HEK293 (cell line): ENCODE results near the gene GRAPL.
"Not testable (repeated sequence)": the region's sequence is repeated elsewhere in the genome, so short reads cannot be mapped to it uniquely, and the experiment has no call there.

Source experiments
- CTCF ChIA-PET: fragments of 350-600 bp; formaldehyde crosslinking; extraction: SDS; loops from one replicate; lab custom pipeline; 2021; ENCODE audit warnings: antibody characterized with exemption; lab: Yijun Ruan, JAX
- POLR2A ChIA-PET: fragments of 300-600 bp; formaldehyde crosslinking; extraction: SDS; loops from one replicate; lab custom pipeline; 2020; ENCODE audit warnings: antibody characterized with exemption, inconsistent platforms; lab: Yijun Ruan, JAX
- H3K27ac ChIP-seq: fragments of 200-500 bp; sonication (Bioruptor generic); 2 replicates; pipeline ENCODE4 v1.5.1; 2014; ENCODE audit warnings: low read depth, low read length, control low read depth, inconsistent platforms; ENCODE audit errors: extremely low read depth
- H3K36me3 ChIP-seq, 2 experiments: fragments of 200-500 bp in 1 of 2; sonication (Bioruptor generic) in 1 of 2; 1 replicate in 1 of 2; 2 replicates in 1 of 2; pipeline ENCODE4 v1.5.1; 2014 to 2017; ENCODE audit warnings: inconsistent platforms in 2 of 2, low read length in 2 of 2; ENCODE audit not compliant: control insufficient read depth in 2 of 2, insufficient read depth in 1 of 2
- H3K4me1 ChIP-seq: fragments of 200-500 bp; sonication (Bioruptor generic); 2 replicates; pipeline ENCODE4 v1.5.1; 2014; ENCODE audit warnings: mild to moderate bottlenecking, low read length, inconsistent platforms; ENCODE audit not compliant: control insufficient read depth, insufficient read depth
- H3K4me3 ChIP-seq: 2 replicates; pipeline ENCODE4 v1.5.1; 2011; ENCODE audit warnings: low read depth, mild to moderate bottlenecking, control low read depth, low read length, moderate library complexity
- H3K9me3 ChIP-seq: fragments of 200-500 bp; sonication (Bioruptor generic); 2 replicates; pipeline ENCODE4 v1.5.1; 2014; ENCODE audit warnings: low read depth, low read length, inconsistent platforms; ENCODE audit not compliant: control insufficient read depth, insufficient read depth
- EGR2 ChIP-seq: fragments of 450-650 bp; formaldehyde crosslinking; IDR thresholded peaks from 2 replicates; pipeline ENCODE4 v1.5.1; 2016; ENCODE audit warnings: low read depth, missing biosample characterization, missing genetic modification characterization
- GLIS2 ChIP-seq: fragments of 450-650 bp; formaldehyde crosslinking; IDR thresholded peaks from 2 replicates; pipeline ENCODE4 v1.5.1; 2016; ENCODE audit warnings: missing biosample characterization, missing genetic modification characterization
- IKZF3 ChIP-seq: fragments of 450-650 bp; IDR thresholded peaks from 2 replicates; pipeline ENCODE4 v1.5.0; 2018; ENCODE audit warnings: missing biosample characterization, mild to moderate bottlenecking, missing genetic modification characterization, moderate library complexity
- KLF10 ChIP-seq: fragments of 450-650 bp; IDR thresholded peaks from 2 replicates; pipeline ENCODE4 v1.5.1; 2018; ENCODE audit warnings: missing biosample characterization, mild to moderate bottlenecking, missing genetic modification characterization
- MZF1 ChIP-seq: fragments of 450-650 bp; formaldehyde crosslinking; IDR thresholded peaks from 2 replicates; pipeline ENCODE4 v1.5.1; 2017; ENCODE audit warnings: missing biosample characterization, missing genetic modification characterization, borderline replicate concordance
- SP2 ChIP-seq: fragments of 450-650 bp; formaldehyde crosslinking; IDR thresholded peaks from 2 replicates; pipeline ENCODE4 v1.5.1; 2016; ENCODE audit warnings: missing biosample characterization, missing genetic modification characterization
- SP3 ChIP-seq: fragments of 450-650 bp; formaldehyde crosslinking; IDR thresholded peaks from 2 replicates; pipeline ENCODE4 v1.5.1; 2016; ENCODE audit warnings: missing biosample characterization, missing genetic modification characterization
- SP7 ChIP-seq: fragments of 450-650 bp; formaldehyde crosslinking; IDR thresholded peaks from 2 replicates; pipeline ENCODE4 v1.5.1; 2016; ENCODE audit warnings: missing biosample characterization, missing genetic modification characterization
- ZBTB20 ChIP-seq: fragments of 450-650 bp; formaldehyde crosslinking; IDR thresholded peaks from 2 replicates; pipeline ENCODE4 v1.5.1; 2016; ENCODE audit warnings: missing biosample characterization, missing genetic modification characterization
- ZEB2 ChIP-seq: fragments of 450-650 bp; formaldehyde crosslinking; IDR thresholded peaks from 2 replicates; pipeline ENCODE4 v1.5.1; 2016; ENCODE audit warnings: missing biosample characterization, missing genetic modification characterization
- ZNF24 ChIP-seq: fragments of 450-650 bp; formaldehyde crosslinking; IDR thresholded peaks from 2 replicates; pipeline ENCODE4 v1.5.1; 2016; ENCODE audit warnings: missing biosample characterization, missing genetic modification characterization
- ZNF341 ChIP-seq: fragments of 450-650 bp; formaldehyde crosslinking; IDR thresholded peaks from 2 replicates; pipeline ENCODE4; 2016; ENCODE audit warnings: low read depth, missing biosample characterization, missing genetic modification characterization
- ZNF394 ChIP-seq: fragments of 450-650 bp; formaldehyde crosslinking; IDR thresholded peaks from 2 replicates; pipeline ENCODE4 v1.5.1; 2016; ENCODE audit warnings: missing biosample characterization, missing genetic modification characterization, mild to moderate bottlenecking, moderate library complexity, borderline replicate concordance
- ZNF596 ChIP-seq: fragments of 450-650 bp; IDR thresholded peaks from 2 replicates; pipeline ENCODE4 v1.5.0; 2018; ENCODE audit warnings: missing biosample characterization, mild to moderate bottlenecking, missing genetic modification characterization, moderate library complexity
- ZNF629 ChIP-seq: fragments of 450-650 bp; formaldehyde crosslinking; IDR thresholded peaks from 2 replicates; pipeline ENCODE4 v1.5.1; 2017; ENCODE audit warnings: missing biosample characterization, missing genetic modification characterization
- ZNF660 ChIP-seq: fragments of 450-650 bp; IDR thresholded peaks from 2 replicates; pipeline ENCODE4 v1.5.1; 2018; ENCODE audit warnings: missing biosample characterization, mild to moderate bottlenecking, missing genetic modification characterization
- ZSCAN30 ChIP-seq: fragments of 450-650 bp; IDR thresholded peaks from 2 replicates; pipeline ENCODE4 v1.5.1; 2018; ENCODE audit warnings: missing biosample characterization, mild to moderate bottlenecking, missing genetic modification characterization, moderate library complexity
- ZXDB ChIP-seq: fragments of 450-650 bp; formaldehyde crosslinking; IDR thresholded peaks from 2 replicates; pipeline ENCODE4 v1.5.1; 2016; ENCODE audit warnings: missing biosample characterization, missing genetic modification characterization
- TF ChIP-seq, protein P1 (sequence below): fragments of 450-650 bp; formaldehyde crosslinking; IDR thresholded peaks from 2 replicates; pipeline ENCODE4 v1.5.1; 2016; ENCODE audit warnings: missing biosample characterization, missing genetic modification characterization, borderline replicate concordance
- TF ChIP-seq, protein P2 (sequence below): fragments of 450-650 bp; formaldehyde crosslinking; IDR thresholded peaks from 2 replicates; pipeline ENCODE4 v1.5.1; 2016; ENCODE audit warnings: missing biosample characterization, missing genetic modification characterization
- TF ChIP-seq, protein P3 (sequence below): fragments of 450-650 bp; formaldehyde crosslinking; IDR thresholded peaks from 2 replicates; pipeline ENCODE4 v1.5.1; 2017; ENCODE audit warnings: missing biosample characterization, missing genetic modification characterization
- TF ChIP-seq, protein P4 (sequence below): fragments of 450-650 bp; formaldehyde crosslinking; IDR thresholded peaks from 2 replicates; pipeline ENCODE4 v1.5.1; 2017; ENCODE audit warnings: missing biosample characterization, missing genetic modification characterization
- TF ChIP-seq, protein P5 (sequence below): fragments of 450-650 bp; formaldehyde crosslinking; optimal IDR thresholded peaks from 2 replicates; pipeline ENCODE3; 2016; ENCODE audit warnings: missing biosample characterization, mild to moderate bottlenecking, missing genetic modification characterization

Gene GRAPL

DNA sequence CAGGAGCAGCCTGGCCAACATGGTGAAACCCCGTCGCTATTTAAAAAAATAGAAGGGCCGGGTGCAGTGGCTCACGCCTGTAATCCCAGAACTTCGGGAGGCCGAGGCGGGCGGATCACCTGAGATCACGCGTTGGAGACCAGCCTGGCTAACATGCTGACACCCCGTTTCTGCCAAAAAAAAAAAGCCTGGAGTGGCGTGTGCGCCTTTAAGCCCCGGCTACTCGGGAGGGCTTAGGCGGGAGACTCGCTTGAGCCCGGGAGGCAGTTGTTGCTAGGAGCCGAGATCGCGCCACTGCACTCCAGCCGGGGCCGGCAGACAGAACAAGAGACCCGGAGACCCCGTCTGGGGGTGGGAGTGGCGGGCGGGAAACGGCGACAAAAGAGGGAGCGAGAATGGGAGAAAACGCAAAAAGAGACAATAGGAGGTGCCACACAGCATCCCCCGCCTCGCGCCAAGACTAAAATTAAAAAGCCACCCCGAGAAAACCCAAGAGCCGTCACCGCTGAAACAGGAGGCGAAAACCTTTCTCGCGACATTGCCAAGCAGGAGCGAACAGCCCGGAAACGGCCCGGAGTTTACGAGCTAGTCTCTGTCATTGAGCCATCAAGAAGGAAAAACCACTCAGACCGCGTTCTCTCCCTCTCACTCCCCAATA is 15.5 kb upstream of the GRAPL start (continued):
- TF ChIP-seq, protein P1, sequence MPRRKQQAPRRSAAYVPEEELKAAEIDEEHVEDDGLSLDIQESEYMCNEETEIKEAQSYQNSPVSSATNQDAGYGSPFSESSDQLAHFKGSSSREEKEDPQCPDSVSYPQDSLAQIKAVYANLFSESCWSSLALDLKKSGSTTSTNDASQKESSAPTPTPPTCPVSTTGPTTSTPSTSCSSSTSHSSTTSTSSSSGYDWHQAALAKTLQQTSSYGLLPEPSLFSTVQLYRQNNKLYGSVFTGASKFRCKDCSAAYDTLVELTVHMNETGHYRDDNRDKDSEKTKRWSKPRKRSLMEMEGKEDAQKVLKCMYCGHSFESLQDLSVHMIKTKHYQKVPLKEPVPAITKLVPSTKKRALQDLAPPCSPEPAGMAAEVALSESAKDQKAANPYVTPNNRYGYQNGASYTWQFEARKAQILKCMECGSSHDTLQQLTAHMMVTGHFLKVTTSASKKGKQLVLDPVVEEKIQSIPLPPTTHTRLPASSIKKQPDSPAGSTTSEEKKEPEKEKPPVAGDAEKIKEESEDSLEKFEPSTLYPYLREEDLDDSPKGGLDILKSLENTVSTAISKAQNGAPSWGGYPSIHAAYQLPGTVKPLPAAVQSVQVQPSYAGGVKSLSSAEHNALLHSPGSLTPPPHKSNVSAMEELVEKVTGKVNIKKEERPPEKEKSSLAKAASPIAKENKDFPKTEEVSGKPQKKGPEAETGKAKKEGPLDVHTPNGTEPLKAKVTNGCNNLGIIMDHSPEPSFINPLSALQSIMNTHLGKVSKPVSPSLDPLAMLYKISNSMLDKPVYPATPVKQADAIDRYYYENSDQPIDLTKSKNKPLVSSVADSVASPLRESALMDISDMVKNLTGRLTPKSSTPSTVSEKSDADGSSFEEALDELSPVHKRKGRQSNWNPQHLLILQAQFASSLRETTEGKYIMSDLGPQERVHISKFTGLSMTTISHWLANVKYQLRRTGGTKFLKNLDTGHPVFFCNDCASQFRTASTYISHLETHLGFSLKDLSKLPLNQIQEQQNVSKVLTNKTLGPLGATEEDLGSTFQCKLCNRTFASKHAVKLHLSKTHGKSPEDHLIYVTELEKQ (tag by site-specific recombination): 0 out of 2 replicates have a peak, but pooled peaks have one; percentile 25
- TF ChIP-seq GLIS2 (tag by site-specific recombination) (peak; percentile 76), SP2 (tag by site-specific recombination) (peak; percentile 60), ZNF596 (tag by site-specific recombination) (0 out of 2 replicates have a peak, but pooled peaks have one; percentile 44), ZNF341 (tag by site-specific recombination) (peak; percentile 82), ZBTB20 (peak; percentile 85), IKZF3 (tag by site-specific recombination) (peak; percentile 74; the same call in 1 of the 2 replicates), ZNF24 (tag by site-specific recombination) (0 out of 2 replicates have a peak, but pooled peaks have one; percentile 50), ZEB2 (peak; percentile 68), ZXDB (peak; percentile 63), EGR2 (tag by site-specific recombination) (peak; percentile 22; the same call in 1 of the 2 replicates), SP3 (tag by site-specific recombination) (0 out of 2 replicates have a peak, but pooled peaks have one; percentile 23), KLF10 (tag by site-specific recombination) (peak; percentile 70), SP7 (tag by site-specific recombination) (peak; percentile 58), ZNF660 (tag by site-specific recombination) (peak; percentile 92), ZSCAN30 (tag by site-specific recombination) (0 out of 2 replicates have a peak, but pooled peaks have one; percentile 31), ZNF629 (tag by site-specific recombination) (peak; percentile 70; the same call in 1 of the 2 replicates), ZNF394 (peak; percentile 80; the same call in 1 of the 2 replicates), MZF1 (tag by site-specific recombination) (peak; percentile 52; the same call in 1 of the 2 replicates)
- TF ChIP-seq, protein P2, sequence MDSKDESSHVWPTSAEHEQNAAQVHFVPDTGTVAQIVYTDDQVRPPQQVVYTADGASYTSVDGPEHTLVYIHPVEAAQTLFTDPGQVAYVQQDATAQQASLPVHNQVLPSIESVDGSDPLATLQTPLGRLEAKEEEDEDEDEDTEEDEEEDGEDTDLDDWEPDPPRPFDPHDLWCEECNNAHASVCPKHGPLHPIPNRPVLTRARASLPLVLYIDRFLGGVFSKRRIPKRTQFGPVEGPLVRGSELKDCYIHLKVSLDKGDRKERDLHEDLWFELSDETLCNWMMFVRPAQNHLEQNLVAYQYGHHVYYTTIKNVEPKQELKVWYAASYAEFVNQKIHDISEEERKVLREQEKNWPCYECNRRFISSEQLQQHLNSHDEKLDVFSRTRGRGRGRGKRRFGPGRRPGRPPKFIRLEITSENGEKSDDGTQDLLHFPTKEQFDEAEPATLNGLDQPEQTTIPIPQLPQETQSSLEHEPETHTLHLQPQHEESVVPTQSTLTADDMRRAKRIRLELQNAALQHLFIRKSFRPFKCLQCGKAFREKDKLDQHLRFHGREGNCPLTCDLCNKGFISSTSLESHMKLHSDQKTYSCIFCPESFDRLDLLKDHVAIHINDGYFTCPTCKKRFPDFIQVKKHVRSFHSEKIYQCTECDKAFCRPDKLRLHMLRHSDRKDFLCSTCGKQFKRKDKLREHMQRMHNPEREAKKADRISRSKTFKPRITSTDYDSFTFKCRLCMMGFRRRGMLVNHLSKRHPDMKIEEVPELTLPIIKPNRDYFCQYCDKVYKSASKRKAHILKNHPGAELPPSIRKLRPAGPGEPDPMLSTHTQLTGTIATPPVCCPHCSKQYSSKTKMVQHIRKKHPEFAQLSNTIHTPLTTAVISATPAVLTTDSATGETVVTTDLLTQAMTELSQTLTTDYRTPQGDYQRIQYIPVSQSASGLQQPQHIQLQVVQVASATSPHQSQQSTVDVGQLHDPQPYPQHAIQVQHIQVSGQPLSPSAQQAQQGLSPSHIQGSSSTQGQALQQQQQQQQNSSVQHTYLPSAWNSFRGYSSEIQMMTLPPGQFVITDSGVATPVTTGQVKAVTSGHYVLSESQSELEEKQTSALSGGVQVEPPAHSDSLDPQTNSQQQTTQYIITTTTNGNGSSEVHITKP (tag by site-specific recombination): peak; percentile 39; the same call in 1 of the 2 replicates
- TF ChIP-seq, protein P3, sequence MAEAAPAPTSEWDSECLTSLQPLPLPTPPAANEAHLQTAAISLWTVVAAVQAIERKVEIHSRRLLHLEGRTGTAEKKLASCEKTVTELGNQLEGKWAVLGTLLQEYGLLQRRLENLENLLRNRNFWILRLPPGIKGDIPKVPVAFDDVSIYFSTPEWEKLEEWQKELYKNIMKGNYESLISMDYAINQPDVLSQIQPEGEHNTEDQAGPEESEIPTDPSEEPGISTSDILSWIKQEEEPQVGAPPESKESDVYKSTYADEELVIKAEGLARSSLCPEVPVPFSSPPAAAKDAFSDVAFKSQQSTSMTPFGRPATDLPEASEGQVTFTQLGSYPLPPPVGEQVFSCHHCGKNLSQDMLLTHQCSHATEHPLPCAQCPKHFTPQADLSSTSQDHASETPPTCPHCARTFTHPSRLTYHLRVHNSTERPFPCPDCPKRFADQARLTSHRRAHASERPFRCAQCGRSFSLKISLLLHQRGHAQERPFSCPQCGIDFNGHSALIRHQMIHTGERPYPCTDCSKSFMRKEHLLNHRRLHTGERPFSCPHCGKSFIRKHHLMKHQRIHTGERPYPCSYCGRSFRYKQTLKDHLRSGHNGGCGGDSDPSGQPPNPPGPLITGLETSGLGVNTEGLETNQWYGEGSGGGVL (tag by site-specific recombination): peak; percentile 80
- TF ChIP-seq, protein P4, sequence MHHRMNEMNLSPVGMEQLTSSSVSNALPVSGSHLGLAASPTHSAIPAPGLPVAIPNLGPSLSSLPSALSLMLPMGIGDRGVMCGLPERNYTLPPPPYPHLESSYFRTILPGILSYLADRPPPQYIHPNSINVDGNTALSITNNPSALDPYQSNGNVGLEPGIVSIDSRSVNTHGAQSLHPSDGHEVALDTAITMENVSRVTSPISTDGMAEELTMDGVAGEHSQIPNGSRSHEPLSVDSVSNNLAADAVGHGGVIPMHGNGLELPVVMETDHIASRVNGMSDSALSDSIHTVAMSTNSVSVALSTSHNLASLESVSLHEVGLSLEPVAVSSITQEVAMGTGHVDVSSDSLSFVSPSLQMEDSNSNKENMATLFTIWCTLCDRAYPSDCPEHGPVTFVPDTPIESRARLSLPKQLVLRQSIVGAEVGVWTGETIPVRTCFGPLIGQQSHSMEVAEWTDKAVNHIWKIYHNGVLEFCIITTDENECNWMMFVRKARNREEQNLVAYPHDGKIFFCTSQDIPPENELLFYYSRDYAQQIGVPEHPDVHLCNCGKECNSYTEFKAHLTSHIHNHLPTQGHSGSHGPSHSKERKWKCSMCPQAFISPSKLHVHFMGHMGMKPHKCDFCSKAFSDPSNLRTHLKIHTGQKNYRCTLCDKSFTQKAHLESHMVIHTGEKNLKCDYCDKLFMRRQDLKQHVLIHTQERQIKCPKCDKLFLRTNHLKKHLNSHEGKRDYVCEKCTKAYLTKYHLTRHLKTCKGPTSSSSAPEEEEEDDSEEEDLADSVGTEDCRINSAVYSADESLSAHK (tag by site-specific recombination): 0 out of 2 replicates have a peak, but pooled peaks have one; percentile 29
- TF ChIP-seq, protein P5, sequence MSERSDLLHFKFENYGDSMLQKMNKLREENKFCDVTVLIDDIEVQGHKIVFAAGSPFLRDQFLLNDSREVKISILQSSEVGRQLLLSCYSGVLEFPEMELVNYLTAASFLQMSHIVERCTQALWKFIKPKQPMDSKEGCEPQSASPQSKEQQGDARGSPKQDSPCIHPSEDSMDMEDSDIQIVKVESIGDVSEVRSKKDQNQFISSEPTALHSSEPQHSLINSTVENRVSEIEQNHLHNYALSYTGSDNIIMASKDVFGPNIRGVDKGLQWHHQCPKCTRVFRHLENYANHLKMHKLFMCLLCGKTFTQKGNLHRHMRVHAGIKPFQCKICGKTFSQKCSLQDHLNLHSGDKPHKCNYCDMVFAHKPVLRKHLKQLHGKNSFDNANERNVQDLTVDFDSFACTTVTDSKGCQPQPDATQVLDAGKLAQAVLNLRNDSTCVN (tag by site-specific recombination): peak; percentile 33

DNA sequence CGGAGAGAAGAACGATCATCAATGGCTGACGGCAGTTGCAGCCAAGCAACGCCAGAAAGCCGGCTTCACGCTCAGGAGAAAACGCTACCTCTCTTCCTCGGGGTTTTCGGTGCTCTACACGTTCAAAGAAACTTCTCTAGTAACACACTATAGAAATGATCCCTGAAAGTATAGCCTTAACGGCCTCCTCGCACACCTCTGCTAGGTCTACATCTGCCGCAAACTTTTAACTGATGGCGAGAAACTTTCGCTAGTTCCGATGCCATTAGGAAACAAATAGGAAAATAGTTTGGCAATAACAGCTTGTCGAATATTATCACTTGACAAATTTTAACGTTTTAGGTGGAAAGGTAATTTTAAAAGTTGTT is 14.9 kb upstream of the GRAPL start:
- H3K4me1 ChIP-seq, H3K36me3 ChIP-seq, POLR2A ChIA-PET, H3K4me3 ChIP-seq, H3K9me3 ChIP-seq, H3K27ac ChIP-seq, CTCF ChIA-PET: not testable (repeated sequence)
